Measurements from ENCODE around the gene DUSP28. TPM values are rescaled to one million over a fixed set of nuclear protein-coding genes. Genes with fewer than 3 reads are reported as not detected.

The DUSP28 gene
- total RNA-seq, 2 donors from 2014 or later = 1.4 to 2.8 TPM

- H3K27ac Mint-ChIP-seq = no peak overlapping the region
These were observed 28.0 kb downstream of the DUSP28 start for GRCh38 chr2:240588006-240588655.

GRCh38 chr2:240588669-240589068 is 28.5 kb downstream of the DUSP28 start:
- no peak for TF ChIP-seq CTCF (conservative IDR thresholded peaks at IDR 0.05)
- Mint-ChIP-seq H3K27me3 (ENCODE audit: insufficient read depth) (no peaks in the 10 kb centered on the region), H3K4me3 (peak overlapping the region; percentile 93), H3K9me3 (no peaks in the 10 kb centered on the region), H3K36me3 (ENCODE audit: low read depth) (peaks cover 27% of the 10 kb centered on the region), H3K4me1 (peaks cover 23% of the 10 kb centered on the region), H3K27ac (no peak overlapping the region)
- H3K9me3 ChIP-seq (ENCODE audit: control insufficient read depth, low read length) = no peaks in the 10 kb centered on the region
- no peak overlapping the region for H3K27ac ChIP-seq (ENCODE audit: low read depth, low read length)
- WGBS, 2 experiments (ENCODE audit: insufficient coverage in 1 of 2, insufficient read length in 1 of 2) = 89 to 100% methylated on average over 2 to 4 of the region's 4 CpGs
- H3K36me3 ChIP-seq (ENCODE audit: control insufficient read depth, insufficient read depth, low read length) = peaks cover 22% of the 10 kb centered on the region
- H3K27me3 ChIP-seq (ENCODE audit: control insufficient read depth, insufficient read depth, low read length, poor library complexity, severe bottlenecking) = no peaks in the 10 kb centered on the region
- no peak for DNase-seq
- H3K4me1 ChIP-seq (ENCODE audit: control insufficient read depth, insufficient read depth, low read length) = peaks cover 9% of the 10 kb centered on the region
- H3K9ac ChIP-seq (ENCODE audit: extremely low read depth, low read length, poor library complexity, severe bottlenecking) = no peak overlapping the region
- H3K4me3 ChIP-seq (ENCODE audit: low read length) = no peak overlapping the region

More at GRCh38 chr2:240588006-240588655, 28.0 kb downstream of the DUSP28 start:
- Histone ChIP-seq H3K27me3 (ENCODE audit: control insufficient read depth, insufficient read depth, low read length, poor library complexity, severe bottlenecking) (no peaks in the 10 kb centered on the region), H3K9me3 (ENCODE audit: control insufficient read depth, low read length) (no peaks in the 10 kb centered on the region), H3K27ac (ENCODE audit: low read depth, low read length) (no peak overlapping the region), H3K4me1 (ENCODE audit: control insufficient read depth, insufficient read depth, low read length) (peaks cover 9% of the 10 kb centered on the region), H3K9ac (ENCODE audit: extremely low read depth, low read length, poor library complexity, severe bottlenecking) (peak overlapping the region; percentile 30), H3K4me3 (ENCODE audit: low read length) (peak overlapping the region; percentile 93), H3K36me3 (ENCODE audit: control insufficient read depth, insufficient read depth, low read length) (peaks cover 27% of the 10 kb centered on the region)
- Mint-ChIP-seq H3K4me3 (peak overlapping the region; percentile 93), H3K9me3 (no peaks in the 10 kb centered on the region), H3K36me3 (ENCODE audit: low read depth) (peaks cover 27% of the 10 kb centered on the region), H3K4me1 (peaks cover 23% of the 10 kb centered on the region), H3K27me3 (ENCODE audit: insufficient read depth) (no peaks in the 10 kb centered on the region)
- 91 to 94% methylated on average over 7 to 10 of the region's 10 CpGs for WGBS, 2 experiments (ENCODE audit: insufficient coverage in 1 of 2, insufficient read length in 1 of 2)
- no peak for DNase-seq
- TF ChIP-seq CTCF (conservative IDR thresholded peaks at IDR 0.05) = no peak

GRCh38 chr2:240589375-240589774 is 29.2 kb downstream of the DUSP28 start:
- Histone ChIP-seq H3K9me3 (ENCODE audit: control insufficient read depth, low read length) (no peaks in the 10 kb centered on the region), H3K36me3 (ENCODE audit: control insufficient read depth, insufficient read depth, low read length) (peaks cover 21% of the 10 kb centered on the region), H3K4me1 (ENCODE audit: control insufficient read depth, insufficient read depth, low read length) (peaks cover 9% of the 10 kb centered on the region), H3K27me3 (ENCODE audit: control insufficient read depth, insufficient read depth, low read length, poor library complexity, severe bottlenecking) (no peaks in the 10 kb centered on the region), H3K9ac (ENCODE audit: extremely low read depth, low read length, poor library complexity, severe bottlenecking) (no peak overlapping the region), H3K27ac (ENCODE audit: low read depth, low read length) (no peak overlapping the region), H3K4me3 (ENCODE audit: low read length) (no peak overlapping the region)
- TF ChIP-seq CTCF (conservative IDR thresholded peaks at IDR 0.05) = no peak
- H3K4me1 Mint-ChIP-seq = peaks cover 23% of the 10 kb centered on the region
- H3K27ac Mint-ChIP-seq = no peak overlapping the region
- no peak for DNase-seq
- H3K9me3 Mint-ChIP-seq = no peaks in the 10 kb centered on the region
- peaks cover 26% of the 10 kb centered on the region for H3K36me3 Mint-ChIP-seq (ENCODE audit: low read depth)
- H3K27me3 Mint-ChIP-seq (ENCODE audit: insufficient read depth) = no peaks in the 10 kb centered on the region
- 79 to 91% methylated on average over 11 to 14 of the region's 14 CpGs for WGBS, 2 experiments (ENCODE audit: insufficient coverage in 1 of 2, insufficient read length in 1 of 2)
- no peak overlapping the region for H3K4me3 Mint-ChIP-seq

Measured in endodermal cell (in vitro differentiated cells).